Endometrial microvascular endothelial cells (primary cell): Measurements from ENCODE around the gene RPL37. TPM values are rescaled to one million over a fixed set of nuclear protein-coding genes. Genes with fewer than 3 reads are reported as not detected.

Experiments
- in situ Hi-C: cut with HindIII; loops from 2 replicates; pipeline ENCODE4 v1.10.0; 2017; ENCODE audit warnings: low sequenced_read_pairs, low pct_unique_long_range_greater_than_20kb; ENCODE audit errors: inconsistent ontology term
- total RNA-seq: library from RNA; depleted of rRNA; stranded (reverse); fragments of >200 nt; gene quantifications from one replicate; pipeline ENCODE4 v1.2.3, GENCODE V29; 2015; ENCODE audit errors: inconsistent ontology term

The RPL37 gene
- total RNA-seq, 1 donor from 2014 or later = 27.2 TPM

DNA sequence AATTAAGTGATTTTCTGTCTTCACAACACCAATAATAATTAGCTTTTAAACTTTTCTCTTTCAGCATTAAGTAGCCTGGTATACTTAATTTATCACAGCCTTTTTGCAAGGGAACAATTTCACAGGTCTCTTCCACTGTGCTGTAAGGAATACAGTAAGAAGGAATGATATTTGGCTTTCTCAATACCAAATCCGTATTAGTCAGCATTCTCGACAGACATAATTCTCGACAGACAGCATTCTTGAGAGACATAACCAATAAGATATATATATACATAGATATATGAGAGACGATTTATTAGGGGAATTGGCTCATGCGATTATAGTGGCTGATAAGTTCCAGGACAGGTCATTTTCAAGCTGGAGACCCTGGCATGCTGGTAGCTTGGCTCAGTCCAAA, 54.8 kb downstream of the RPL37 start:
- in situ Hi-C loops = no loop called here

DNA sequence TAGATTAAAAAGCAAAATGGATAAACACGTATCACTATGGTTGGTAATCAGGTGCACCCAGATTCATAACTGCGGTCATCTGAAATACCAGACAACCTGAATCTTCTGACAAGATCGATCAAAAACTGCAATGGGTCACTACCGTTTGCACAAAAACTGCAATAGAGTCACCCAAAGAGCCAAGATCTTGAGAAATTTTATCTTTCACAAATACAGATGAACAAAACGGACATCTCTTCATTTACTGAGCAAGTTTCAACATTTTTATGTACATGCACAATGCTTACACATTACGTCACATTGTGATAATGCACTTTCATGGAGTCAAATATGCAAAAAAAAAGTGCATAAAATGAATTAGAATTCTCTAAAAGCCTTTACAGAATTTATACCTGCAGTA, 55.5 kb downstream of the RPL37 start:
- in situ Hi-C loops = no loop called here

DNA sequence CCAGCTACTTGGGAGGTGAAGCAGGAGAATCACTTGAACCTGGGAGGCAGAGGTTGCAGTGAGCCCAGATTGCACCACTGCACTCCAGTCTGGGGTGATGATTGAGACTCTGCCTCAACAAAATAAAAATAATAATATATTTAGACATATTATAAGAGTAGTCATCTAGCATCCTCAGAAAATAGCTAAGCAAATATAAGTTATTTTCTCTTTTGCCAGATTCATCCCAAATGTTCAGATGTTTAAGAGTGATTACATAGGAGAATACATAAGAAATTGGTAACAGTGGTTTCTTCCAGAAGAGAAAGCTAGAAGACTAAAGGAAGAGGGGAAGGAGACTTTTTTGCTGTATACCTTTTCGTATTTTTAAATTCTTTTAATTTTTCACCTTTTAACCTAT, 56.9 kb downstream of the RPL37 start:
- in situ Hi-C loops = no loop called here

DNA sequence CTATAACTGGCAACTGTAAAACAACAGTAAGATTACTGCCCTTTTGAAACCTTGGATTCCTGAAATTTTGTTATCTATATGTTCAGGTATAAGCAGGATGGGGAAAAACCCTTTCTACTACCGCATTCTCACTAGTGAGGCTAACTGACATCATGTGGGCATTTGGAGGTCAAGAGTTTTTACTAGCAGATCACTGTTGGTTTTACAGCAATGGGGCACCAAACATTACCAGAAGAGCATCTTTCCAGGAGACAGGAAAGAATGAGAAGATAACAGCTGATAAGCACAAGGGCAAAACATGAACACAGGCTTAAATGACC, 58.4 kb downstream of the RPL37 start:
- in situ Hi-C loops = no loop called here

DNA sequence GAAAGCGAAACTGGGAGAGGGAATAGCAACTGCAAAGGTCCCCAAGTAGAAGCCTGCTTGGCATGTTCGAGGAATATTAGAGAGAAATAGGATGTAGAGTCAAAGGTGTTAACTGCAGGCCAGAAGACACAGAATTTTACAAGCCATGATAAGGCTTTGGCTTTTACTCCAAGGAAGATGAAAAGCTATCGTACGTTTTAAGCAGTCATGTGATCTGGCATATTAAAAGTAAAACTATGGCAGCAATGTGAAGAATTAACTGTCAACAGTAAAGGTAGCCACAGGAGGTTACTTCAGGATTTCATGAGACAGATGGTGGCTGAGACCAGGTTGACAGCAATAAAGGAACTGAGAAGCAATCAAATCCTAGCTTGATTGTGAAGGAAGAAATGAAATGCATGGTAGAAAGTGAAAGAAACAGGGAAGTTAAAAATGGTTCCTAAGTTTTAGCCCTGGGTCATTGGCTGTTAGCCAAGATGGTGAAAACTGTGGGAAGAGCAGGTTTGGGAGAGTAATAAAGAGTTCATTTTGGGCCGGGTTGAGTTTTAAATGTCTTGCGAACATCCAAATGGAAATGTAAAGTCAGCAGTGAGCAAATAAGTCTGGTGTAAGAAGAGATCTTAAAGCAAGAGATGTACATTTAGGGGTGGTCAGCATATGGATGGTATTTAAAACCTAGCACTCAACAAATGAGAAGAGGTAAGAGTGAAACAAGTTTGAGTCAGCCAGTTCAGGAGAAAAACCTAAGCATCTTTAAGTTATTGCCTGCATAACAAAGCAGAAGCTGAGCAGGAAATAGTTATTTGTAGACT, 59.0 kb downstream of the RPL37 start:
- in situ Hi-C loops = no loop called here

Other genes with a start within 250 kb of the RPL37 start
- gene PTGER4, start 155.3 kb downstream of the RPL37 start, total RNA-seq = 126 TPM
- gene TTC33, start 79.3 kb downstream of the RPL37 start, total RNA-seq = 10.3 TPM
- 85.6 TPM for gene PRKAA1, start 36.8 kb downstream of the RPL37 start, total RNA-seq
- 32.4 TPM for gene CARD6, start 6.1 kb upstream of the RPL37 start, total RNA-seq
- gene C7, start 74.3 kb upstream of the RPL37 start, total RNA-seq = not detected
- not detected for gene MROH2B, start 236.1 kb upstream of the RPL37 start, total RNA-seq